Liver (tissue), 9 donors: ENCODE measurements around the gene SERINC5. TPM values are rescaled to one million over a fixed set of nuclear protein-coding genes. Genes with fewer than 3 reads are reported as not detected.
A peak's percentile ranks its signal among the peaks of the same experiment; 100 is the strongest.

Source experiments
- DNase-seq: peaks from one replicate; pipeline ENCODE4 v3.0.0-alpha.2; 2017; ENCODE audit warnings: low spot score
- H3K27ac ChIP-seq, 2 donors: one replicate each; pipeline ENCODE4 v1.7.0; 2013; ENCODE audit warnings: inconsistent platforms in 2 of 2, low read length in 2 of 2, control low read depth in 1 of 2, low read depth in 1 of 2, mild to moderate bottlenecking in 1 of 2
- H3K27me3 ChIP-seq, 4 donors: one replicate each; pipeline versions ENCODE4 v1.6.1 to v1.7.0; 2013; ENCODE audit warnings: low read length in 3 of 4, inconsistent platforms in 1 of 4, mild to moderate bottlenecking in 1 of 4, moderate library complexity in 1 of 4; ENCODE audit not compliant: control insufficient read depth in 4 of 4, insufficient read depth in 4 of 4
- H3K36me3 ChIP-seq, 4 donors: one replicate each; pipeline versions ENCODE4 v1.6.1 to v1.7.0; 2013; ENCODE audit warnings: low read length in 3 of 4, mild to moderate bottlenecking in 3 of 4, low read depth in 1 of 4, moderate library complexity in 1 of 4; ENCODE audit not compliant: control insufficient read depth in 4 of 4, insufficient read depth in 3 of 4
- H3K4me1 ChIP-seq, 4 donors: one replicate each; pipeline versions ENCODE4 v1.6.1 to v1.7.0; 2013; ENCODE audit warnings: low read length in 3 of 4, mild to moderate bottlenecking in 3 of 4, moderate library complexity in 1 of 4; ENCODE audit not compliant: control insufficient read depth in 4 of 4, insufficient read depth in 4 of 4
- H3K4me3 ChIP-seq, 3 donors: one replicate each; pipeline versions ENCODE4 v1.6.1 to v1.7.0; 2013; ENCODE audit warnings: low read length in 3 of 3, control low read depth in 1 of 3, low read depth in 1 of 3, mild to moderate bottlenecking in 1 of 3
- H3K9ac ChIP-seq, 2 donors: one replicate each; pipeline ENCODE4 v1.7.0; 2013; ENCODE audit warnings: low read length in 2 of 2, mild to moderate bottlenecking in 2 of 2, moderate library complexity in 2 of 2, control low read depth in 1 of 2, low read depth in 1 of 2
- H3K9me3 ChIP-seq, 4 donors: one replicate each; pipeline versions ENCODE4 v1.6.1 to v1.7.0; 2013; ENCODE audit warnings: low read length in 3 of 4; ENCODE audit not compliant: control insufficient read depth in 4 of 4
- ATF3 ChIP-seq: IDR thresholded peaks from 2 replicates; pipeline ENCODE4 v1.6.1; 2016; ENCODE audit warnings: antibody characterized with exemption
- EGR1 ChIP-seq, 2 donors: IDR thresholded peaks; 2 replicates each; pipeline ENCODE4 v1.6.1; 2016 to 2018; ENCODE audit warnings: antibody characterized with exemption in 2 of 2, low read depth in 2 of 2
- FOXA1 ChIP-seq: IDR thresholded peaks from 2 replicates; pipeline ENCODE4 v1.6.1; 2016; ENCODE audit warnings: antibody characterized with exemption
- FOXA2 ChIP-seq: IDR thresholded peaks from 2 replicates; pipeline ENCODE4 v1.6.1; 2016; ENCODE audit warnings: antibody characterized with exemption
- GABPA ChIP-seq, 2 donors: IDR thresholded peaks in 1 of 2; conservative IDR thresholded peaks in 1 of 2; 2 replicates each; pipeline ENCODE4 v1.6.1; 2016; ENCODE audit warnings: antibody characterized with exemption in 2 of 2, mild to moderate bottlenecking in 1 of 2, moderate library complexity in 1 of 2
- HNF4A ChIP-seq, 2 donors: conservative IDR thresholded peaks; 2 replicates each; pipeline ENCODE4 v1.6.1; 2016; ENCODE audit warnings: antibody characterized with exemption in 2 of 2, mild to moderate bottlenecking in 2 of 2
- HNF4G ChIP-seq: IDR thresholded peaks from 2 replicates; pipeline ENCODE4 v1.6.1; 2016; ENCODE audit warnings: antibody characterized with exemption
- JUND ChIP-seq, 2 donors: IDR thresholded peaks; 2 replicates each; pipeline ENCODE4 v1.6.1; 2016; ENCODE audit warnings: antibody characterized with exemption in 2 of 2
- MAX ChIP-seq: IDR thresholded peaks from 2 replicates; pipeline ENCODE4 v1.6.1; 2016; ENCODE audit warnings: antibody characterized with exemption
- NR2F2 ChIP-seq: IDR thresholded peaks from 2 replicates; pipeline ENCODE4 v1.6.1; 2016; ENCODE audit warnings: antibody characterized with exemption
- RAD21 ChIP-seq, 2 donors: IDR thresholded peaks; 2 replicates each; pipeline ENCODE4 v1.6.1; 2016; ENCODE audit warnings: antibody characterized with exemption in 2 of 2, mild to moderate bottlenecking in 2 of 2
- RXRA ChIP-seq, 2 donors: IDR thresholded peaks; 2 replicates each; pipeline ENCODE4 v1.6.1; 2017 to 2018; ENCODE audit warnings: antibody characterized with exemption in 2 of 2, mild to moderate bottlenecking in 1 of 2
- SP1 ChIP-seq: IDR thresholded peaks from 2 replicates; pipeline ENCODE4 v1.6.1; 2018; ENCODE audit warnings: antibody characterized with exemption, mild to moderate bottlenecking
- TAF1 ChIP-seq: conservative IDR thresholded peaks from 2 replicates; pipeline ENCODE4 v1.6.1; 2016; ENCODE audit warnings: antibody characterized with exemption, mild to moderate bottlenecking
- YY1 ChIP-seq: IDR thresholded peaks from 2 replicates; pipeline ENCODE4 v1.6.1; 2016; ENCODE audit warnings: antibody characterized with exemption, mild to moderate bottlenecking
- ZBTB33 ChIP-seq: IDR thresholded peaks from 2 replicates; pipeline ENCODE4 v1.6.1; 2016; ENCODE audit warnings: antibody characterized with exemption
- WGBS: extraction: QIAGEN DNeasy Blood & Tissue Kit; methylation state at CpG from one replicate; pipeline ENCODE4 v1.1.7; 2013; 5-methylcytosine and 5-hydroxymethylcytosine counted together
- polyA plus RNA-seq, 2 donors: library from polyadenylated mRNA; stranded (reverse) in 1 of 2; unstranded in 1 of 2; fragments of 200-250 nt in 1 of 2; fragments of >200 nt in 1 of 2; fragmentation: Nextera tagmentation in 1 of 2; extraction: Ambion mirVana in 1 of 2; gene quantifications; one replicate each; pipeline versions ENCODE4 v1.2.1 to v1.2.3, GENCODE V29; 2013 to 2015
- total RNA-seq, 2 donors: library from RNA; depleted of rRNA; stranded (reverse); fragments of >200 nt; gene quantifications; one replicate each; pipeline ENCODE4 v1.2.3, GENCODE V29; 2014
- TF ChIP-seq, protein P1 (sequence below): IDR thresholded peaks from 2 replicates; pipeline ENCODE4 v1.6.1; 2016; ENCODE audit warnings: antibody characterized with exemption, mild to moderate bottlenecking
- TF ChIP-seq, protein P2 (sequence below): fragments of 150-350 bp; IDR thresholded peaks from 2 replicates; pipeline ENCODE4 v1.5.1; 2017; ENCODE audit warnings: improper control_type of control experiment, low read depth, low read length; ENCODE audit not compliant: missing input control
- donor health status: healthy.
- donor health status: healthy.
- donor health status: healthy.
- donor health status: healthy.
- donor health status: healthy.

Gene SERINC5
- total and polyA plus RNA-seq, 4 donors, result 22.2 to 82.3 (median 32.0) TPM

DNA sequence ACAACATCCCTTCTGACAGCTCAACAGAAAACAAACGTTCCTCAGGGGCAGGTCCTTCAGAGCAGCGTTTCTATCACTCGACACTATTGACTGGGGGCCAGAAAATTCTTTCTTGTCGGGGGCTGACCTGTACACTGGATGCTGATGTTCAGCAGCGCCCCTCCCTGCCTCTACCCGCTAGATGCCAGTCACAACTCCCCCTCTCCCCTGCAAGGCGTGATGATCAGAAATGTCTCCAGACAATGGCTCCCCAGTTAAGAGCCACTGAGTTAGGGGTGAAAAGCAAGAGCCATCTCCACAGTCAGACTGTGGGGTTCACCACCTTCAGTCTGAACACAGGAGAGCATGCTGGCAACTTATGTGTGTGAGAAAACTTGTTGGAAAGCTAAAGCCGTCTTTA is 39.8 kb downstream of the SERINC5 start:
- no peak for DNase-seq
- TF ChIP-seq, protein P1, sequence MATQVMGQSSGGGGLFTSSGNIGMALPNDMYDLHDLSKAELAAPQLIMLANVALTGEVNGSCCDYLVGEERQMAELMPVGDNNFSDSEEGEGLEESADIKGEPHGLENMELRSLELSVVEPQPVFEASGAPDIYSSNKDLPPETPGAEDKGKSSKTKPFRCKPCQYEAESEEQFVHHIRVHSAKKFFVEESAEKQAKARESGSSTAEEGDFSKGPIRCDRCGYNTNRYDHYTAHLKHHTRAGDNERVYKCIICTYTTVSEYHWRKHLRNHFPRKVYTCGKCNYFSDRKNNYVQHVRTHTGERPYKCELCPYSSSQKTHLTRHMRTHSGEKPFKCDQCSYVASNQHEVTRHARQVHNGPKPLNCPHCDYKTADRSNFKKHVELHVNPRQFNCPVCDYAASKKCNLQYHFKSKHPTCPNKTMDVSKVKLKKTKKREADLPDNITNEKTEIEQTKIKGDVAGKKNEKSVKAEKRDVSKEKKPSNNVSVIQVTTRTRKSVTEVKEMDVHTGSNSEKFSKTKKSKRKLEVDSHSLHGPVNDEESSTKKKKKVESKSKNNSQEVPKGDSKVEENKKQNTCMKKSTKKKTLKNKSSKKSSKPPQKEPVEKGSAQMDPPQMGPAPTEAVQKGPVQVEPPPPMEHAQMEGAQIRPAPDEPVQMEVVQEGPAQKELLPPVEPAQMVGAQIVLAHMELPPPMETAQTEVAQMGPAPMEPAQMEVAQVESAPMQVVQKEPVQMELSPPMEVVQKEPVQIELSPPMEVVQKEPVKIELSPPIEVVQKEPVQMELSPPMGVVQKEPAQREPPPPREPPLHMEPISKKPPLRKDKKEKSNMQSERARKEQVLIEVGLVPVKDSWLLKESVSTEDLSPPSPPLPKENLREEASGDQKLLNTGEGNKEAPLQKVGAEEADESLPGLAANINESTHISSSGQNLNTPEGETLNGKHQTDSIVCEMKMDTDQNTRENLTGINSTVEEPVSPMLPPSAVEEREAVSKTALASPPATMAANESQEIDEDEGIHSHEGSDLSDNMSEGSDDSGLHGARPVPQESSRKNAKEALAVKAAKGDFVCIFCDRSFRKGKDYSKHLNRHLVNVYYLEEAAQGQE, result no peak
- TF ChIP-seq FOXA1 (no peak), RXRA (IDR thresholded peaks at IDR 0.05) (no peak), FOXA2 (no peak), GABPA (IDR thresholded peaks at IDR 0.05 in 1 of 2, conservative IDR thresholded peaks at IDR 0.05 in 1 of 2) (no peak), RAD21 (IDR thresholded peaks at IDR 0.05) (no peak), MAX (no peak), JUND (IDR thresholded peaks at IDR 0.05) (no peak), HNF4A (conservative IDR thresholded peaks at IDR 0.05) (no peak), TAF1 (no peak), ZBTB33 (no peak), YY1 (no peak), NR2F2 (no peak), HNF4G (no peak), SP1 (no peak), EGR1 (IDR thresholded peaks at IDR 0.05; ENCODE audit: low read depth in 2 of 2) (no peak), ATF3 (no peak)
- TF ChIP-seq, protein P2, sequence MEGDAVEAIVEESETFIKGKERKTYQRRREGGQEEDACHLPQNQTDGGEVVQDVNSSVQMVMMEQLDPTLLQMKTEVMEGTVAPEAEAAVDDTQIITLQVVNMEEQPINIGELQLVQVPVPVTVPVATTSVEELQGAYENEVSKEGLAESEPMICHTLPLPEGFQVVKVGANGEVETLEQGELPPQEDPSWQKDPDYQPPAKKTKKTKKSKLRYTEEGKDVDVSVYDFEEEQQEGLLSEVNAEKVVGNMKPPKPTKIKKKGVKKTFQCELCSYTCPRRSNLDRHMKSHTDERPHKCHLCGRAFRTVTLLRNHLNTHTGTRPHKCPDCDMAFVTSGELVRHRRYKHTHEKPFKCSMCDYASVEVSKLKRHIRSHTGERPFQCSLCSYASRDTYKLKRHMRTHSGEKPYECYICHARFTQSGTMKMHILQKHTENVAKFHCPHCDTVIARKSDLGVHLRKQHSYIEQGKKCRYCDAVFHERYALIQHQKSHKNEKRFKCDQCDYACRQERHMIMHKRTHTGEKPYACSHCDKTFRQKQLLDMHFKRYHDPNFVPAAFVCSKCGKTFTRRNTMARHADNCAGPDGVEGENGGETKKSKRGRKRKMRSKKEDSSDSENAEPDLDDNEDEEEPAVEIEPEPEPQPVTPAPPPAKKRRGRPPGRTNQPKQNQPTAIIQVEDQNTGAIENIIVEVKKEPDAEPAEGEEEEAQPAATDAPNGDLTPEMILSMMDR, result no peak
- H3K4me3 ChIP-seq, result no peak overlapping the region
- H3K9ac ChIP-seq, result peak overlapping the region; percentile 34 to 83
- H3K27ac ChIP-seq, result peak overlapping the region; percentile 90 to 96
- no peaks in the 10 kb centered on the region for H3K9me3 ChIP-seq
- peaks cover 16 to 75% (median 54%) of the 10 kb centered on the region in 4 donors for H3K4me1 ChIP-seq
- no peaks in the 10 kb centered on the region for H3K36me3 ChIP-seq
- no peaks in the 10 kb centered on the region for H3K27me3 ChIP-seq
- WGBS, result 41% methylated on average over 8 of the region's 8 CpGs
